GM18868 (cell line): ENCODE measurements around the gene PRDX5.
"Not testable (repeated sequence)": the region's sequence is repeated elsewhere in the genome, so short reads cannot be mapped to it uniquely, and the experiment has no call there.

Experiments
- ATAC-seq: cut with Tn5 transposase; IDR thresholded peaks from one replicate; pipeline ENCODE4 v1.9.1; 2021; ENCODE audit warnings: mild to moderate bottlenecking, moderate library complexity; ENCODE audit not compliant: unreplicated experiment

Gene PRDX5

DNA sequence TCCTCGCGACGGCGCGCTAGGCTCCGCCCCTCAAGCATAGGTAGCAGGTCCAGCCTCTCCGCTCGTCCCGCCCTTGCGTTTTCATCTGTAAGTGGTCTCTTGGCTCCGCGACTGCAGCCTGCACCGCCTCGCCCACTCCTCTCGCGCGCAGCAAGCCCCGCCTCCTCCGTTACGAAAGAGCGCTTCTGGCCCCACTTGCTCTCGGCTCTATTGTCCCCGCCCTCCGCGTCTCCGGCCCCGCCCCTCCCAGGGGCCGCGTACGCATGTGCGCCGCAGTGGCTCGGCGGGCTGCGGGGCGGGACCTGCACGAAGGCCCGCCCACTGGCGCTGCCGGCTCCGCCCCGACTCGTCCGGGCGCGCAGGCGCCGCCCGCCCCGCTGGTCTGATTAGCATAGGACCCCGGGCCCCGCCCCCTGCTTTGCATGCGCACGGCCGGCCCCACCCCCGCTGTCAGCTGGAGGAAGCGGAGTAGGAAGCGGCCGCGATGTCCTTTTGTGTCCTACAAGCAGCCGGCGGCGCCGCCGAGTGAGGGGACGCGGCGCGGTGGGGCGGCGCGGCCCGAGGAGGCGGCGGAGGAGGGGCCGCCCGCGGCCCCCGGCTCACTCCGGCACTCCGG, 12.7 kb upstream of the PRDX5 start, which contains the start of gene ESRRA:
TSS of gene ESRRA (plus strand) at position 450 of the 616 bp plus-strand sequence. CDS start 1,656 bp downstream, outside the sequence.
- peak; percentile 71 for ATAC-seq

DNA sequence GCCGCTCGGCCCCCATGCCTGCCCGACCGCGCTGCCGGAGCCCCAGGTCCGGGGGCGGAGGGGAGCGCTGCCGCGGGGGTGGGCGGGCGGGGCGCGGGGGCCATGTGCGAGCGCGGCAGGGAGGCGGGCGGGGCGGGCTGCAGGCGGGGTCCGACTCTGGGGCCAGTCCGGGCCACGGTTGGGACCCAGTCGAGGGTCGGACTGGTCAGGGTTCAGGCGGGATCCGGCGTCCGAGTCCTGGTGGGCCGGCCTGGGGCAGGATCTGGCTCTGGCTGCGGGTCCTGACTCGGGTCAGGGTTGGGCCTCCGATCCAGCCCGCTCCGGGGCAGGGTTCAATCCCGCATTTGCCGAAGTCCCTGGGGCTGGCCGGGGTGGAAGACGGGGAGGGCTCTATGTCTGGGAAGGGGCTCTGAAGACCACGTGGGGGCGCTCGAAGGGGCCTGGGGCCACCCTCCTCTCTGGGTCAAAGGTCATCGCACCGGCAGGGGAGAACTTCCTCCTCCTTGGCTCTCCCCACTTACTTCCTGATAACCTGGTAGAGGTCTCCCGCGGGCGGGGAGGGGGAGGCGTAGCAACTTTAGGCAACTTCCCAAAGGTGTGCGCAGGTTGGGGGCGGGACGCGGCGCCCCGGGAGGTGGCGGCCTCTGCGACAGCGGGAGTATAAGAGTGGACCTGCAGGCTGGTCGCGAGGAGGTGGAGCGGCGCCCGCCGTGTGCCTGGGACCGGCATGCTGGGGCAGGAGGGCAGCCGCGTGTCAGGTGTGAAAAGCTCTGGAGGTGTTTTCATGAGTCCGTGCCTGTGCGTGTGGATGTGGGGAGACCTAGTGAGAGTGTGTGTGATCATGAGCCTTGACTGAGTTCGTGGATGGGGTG, 12.0 kb upstream of the PRDX5 start:
- ATAC-seq, result peak; percentile 17

DNA sequence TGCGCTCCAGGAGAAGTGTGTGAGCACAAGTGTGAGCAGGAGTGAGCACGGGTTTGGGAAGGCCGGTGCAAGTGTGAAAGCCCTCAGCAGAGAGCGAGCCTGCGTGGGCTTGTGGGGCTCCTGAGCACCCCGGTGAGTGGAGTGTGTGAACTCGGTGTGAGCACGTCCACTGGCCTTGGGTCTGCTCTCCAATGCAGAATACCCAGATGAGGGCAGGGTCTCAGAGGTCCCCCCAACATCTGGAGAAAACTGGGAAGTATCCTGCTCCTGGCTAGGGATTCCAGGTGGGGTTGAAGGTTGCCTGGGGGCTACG, 11.4 kb upstream of the PRDX5 start:
- ATAC-seq, result no peak

DNA sequence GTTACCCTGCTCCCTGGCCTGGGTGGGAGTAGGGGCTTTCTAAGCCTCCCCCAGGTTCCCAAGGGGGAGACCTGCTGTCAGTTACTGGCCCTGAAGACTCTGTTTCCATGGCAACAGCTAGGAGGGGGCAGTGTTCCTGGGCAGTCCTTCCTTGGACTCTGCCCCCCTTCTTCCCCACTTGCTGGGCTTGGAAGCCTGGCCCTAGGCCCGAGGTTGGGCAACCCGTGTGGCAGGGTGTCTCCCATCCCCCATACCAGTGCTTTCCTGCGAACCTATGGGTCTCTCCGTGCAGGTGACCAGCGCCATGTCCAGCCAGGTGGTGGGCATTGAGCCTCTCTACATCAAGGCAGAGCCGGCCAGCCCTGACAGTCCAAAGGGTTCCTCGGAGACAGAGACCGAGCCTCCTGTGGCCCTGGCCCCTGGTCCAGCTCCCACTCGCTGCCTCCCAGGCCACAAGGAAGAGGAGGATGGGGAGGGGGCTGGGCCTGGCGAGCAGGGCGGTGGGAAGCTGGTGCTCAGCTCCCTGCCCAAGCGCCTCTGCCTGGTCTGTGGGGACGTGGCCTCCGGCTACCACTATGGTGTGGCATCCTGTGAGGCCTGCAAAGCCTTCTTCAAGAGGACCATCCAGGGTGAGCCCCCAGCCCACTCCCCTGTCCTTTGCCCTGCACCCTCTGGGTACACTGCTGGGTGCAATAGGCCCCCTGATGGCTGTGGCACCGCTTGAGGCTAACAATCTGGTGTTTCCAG, 10.9 kb upstream of the PRDX5 start:
- no peak for ATAC-seq

GRCh38 chr11:64307795-64308194, 10.1 kb upstream of the PRDX5 start:
- not testable (repeated sequence) for ATAC-seq

GRCh38 chr11:64312947-64313346, 5.0 kb upstream of the PRDX5 start:
- ATAC-seq, result no peak

- no peak for ATAC-seq
Observed at GRCh38 chr11:64313491-64314145, 4.3 kb upstream of the PRDX5 start.

GRCh38 chr11:64314146-64314804, 3.6 kb upstream of the PRDX5 start:
- no peak for ATAC-seq

DNA sequence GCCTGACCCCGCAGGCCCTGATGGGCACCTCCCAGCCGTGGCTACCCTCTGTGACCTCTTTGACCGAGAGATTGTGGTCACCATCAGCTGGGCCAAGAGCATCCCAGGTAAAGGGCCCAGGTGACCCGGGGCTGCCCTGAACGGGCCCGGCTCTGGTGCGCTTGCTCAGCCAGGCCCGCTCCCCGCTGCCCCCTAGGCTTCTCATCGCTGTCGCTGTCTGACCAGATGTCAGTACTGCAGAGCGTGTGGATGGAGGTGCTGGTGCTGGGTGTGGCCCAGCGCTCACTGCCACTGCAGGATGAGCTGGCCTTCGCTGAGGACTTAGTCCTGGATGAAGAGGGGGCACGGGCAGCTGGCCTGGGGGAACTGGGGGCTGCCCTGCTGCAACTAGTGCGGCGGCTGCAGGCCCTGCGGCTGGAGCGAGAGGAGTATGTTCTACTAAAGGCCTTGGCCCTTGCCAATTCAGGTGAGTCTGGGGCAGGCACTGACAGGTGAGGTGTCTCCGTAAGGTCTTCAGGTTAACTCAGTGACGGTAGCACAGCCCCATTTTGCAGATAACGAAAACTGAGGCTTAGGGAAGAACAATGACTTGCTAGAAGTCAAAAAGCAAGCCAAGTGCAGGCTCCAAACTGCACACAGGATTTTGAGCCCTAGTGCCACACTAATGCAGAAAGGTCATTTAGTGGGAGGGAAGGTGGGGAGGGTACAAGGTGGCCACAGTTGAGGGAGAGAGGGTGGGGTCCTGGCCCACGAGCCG, 2.9 kb upstream of the PRDX5 start:
- no peak for ATAC-seq

GRCh38 chr11:64315667-64316526, 2.0 kb upstream of the PRDX5 start:
- ATAC-seq, result not testable (repeated sequence)

DNA sequence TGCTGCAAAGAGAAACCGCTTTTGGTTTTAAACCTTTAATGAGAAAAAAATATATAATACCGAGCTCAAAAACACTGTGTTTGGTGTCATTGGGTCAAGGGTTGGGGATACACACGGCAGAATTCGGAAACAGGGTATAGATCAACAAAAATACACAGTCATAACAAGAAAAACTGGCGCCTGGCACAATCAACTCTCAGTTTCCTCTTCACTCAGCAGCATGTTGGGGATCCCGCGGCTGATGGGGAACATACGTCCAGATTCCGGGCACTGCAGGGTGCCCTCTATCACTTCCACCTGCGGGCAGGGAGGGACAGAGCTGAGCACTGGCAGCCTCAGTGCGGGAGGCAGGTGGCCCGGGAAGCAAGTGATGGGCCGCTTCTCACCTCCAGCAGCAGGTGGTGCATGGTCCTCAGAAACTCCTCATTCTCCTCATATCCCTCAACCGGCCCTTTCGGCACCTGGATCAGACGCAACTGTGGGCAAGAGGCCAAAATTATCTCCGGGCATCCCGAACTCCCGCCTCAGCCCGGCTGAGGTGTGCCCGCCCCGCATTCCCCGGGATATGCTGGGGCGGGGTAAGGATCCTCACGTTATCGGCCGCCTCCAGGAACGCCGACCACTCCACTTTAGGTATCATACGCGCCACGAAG, 1.1 kb upstream of the PRDX5 start:
- ATAC-seq, result no peak

- peak; percentile 67 for ATAC-seq
Observed at GRCh38 chr11:64317325-64317960, 478 bp upstream of the PRDX5 start, which contains the start of gene TRMT112. TRMT112 (minus strand) TSS chr11:64317559; CDS start chr11:64317526, 33 bp downstream.

DNA sequence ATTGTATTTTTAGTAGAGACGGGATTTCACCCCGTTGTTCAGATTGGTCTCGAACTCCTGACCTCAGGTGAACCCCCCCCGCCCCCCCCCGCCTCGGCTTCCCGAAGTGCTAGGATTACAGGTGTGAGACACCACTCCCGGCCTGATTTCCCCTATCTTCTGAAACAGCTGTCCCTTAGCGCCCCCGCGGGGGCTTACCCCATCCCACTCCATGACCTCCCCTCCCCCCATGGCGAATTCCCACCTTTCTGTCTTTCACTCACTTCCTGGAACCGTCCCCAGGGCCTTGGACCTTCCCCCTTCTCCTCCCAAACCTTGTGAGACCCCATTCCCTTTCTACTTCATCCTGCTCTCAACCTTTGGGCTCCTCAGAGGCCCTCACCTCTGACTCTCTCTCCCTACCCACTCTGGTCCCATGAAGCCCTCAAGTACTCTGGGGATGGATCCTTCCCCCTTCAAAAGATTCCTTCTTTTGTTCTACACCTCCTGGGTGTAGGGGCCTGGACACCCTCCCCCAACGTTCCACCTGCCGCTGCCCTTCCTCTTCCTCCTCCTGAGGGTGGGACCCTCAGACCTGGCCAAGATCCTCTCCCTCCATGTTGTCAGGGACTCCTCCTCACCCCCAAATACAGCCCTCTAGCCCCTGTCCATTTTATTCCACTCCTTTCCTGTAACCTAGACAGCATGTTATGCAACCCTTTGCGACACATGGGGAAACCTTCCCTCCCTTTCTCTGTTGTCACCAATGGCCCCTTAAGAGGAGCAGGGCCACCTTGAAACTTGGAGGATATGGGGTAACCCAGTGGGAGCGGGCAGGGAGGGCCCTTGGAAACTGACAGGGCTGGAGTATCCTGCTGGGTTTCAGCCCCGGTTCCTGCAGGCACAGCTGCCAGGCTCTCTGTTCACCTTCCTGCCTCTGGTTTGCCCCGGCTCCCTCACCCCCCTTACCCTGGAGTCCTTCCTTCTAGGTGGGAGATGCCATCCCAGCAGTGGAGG, 1.1 kb downstream of the PRDX5 start:
- no peak for ATAC-seq

DNA sequence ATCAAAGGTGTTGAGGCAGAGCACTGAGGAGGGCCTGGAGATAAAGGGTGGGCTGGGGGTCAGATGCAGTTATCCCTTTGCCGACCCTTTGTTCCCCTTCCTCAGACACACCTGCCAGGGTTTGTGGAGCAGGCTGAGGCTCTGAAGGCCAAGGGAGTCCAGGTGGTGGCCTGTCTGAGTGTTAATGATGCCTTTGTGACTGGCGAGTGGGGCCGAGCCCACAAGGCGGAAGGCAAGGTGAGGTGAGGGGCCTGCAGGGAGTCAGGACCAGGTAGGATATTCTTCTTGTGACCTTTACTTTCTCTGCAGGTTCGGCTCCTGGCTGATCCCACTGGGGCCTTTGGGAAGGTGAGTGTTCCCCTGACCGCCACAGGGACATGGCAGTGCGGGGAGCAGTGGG, 2.6 kb downstream of the PRDX5 start:
- ATAC-seq, result no peak

- no peak for ATAC-seq
Observed at GRCh38 chr11:64321026-64321425, 3.1 kb downstream of the PRDX5 start.

DNA sequence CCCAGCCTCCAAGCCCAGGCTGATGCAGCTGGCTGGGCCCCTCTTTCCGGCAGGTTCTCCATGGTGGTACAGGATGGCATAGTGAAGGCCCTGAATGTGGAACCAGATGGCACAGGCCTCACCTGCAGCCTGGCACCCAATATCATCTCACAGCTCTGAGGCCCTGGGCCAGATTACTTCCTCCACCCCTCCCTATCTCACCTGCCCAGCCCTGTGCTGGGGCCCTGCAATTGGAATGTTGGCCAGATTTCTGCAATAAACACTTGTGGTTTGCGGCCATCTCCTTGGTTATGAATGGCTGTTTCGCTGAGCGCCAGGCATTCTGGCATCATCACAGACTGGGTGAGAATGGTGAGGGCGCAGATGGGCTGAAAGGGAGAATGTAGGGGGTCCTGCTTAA, 3.6 kb downstream of the PRDX5 start:
- no peak for ATAC-seq

GRCh38 chr11:64322925-64323260, 5.0 kb downstream of the PRDX5 start:
- ATAC-seq, result no peak
